PC-3 (cell line): ENCODE results near the gene DHRS2. TPM values are rescaled to one million over a fixed set of nuclear protein-coding genes. Genes with fewer than 3 reads are reported as not detected.
"Not testable (repeated sequence)": the region's sequence is repeated elsewhere in the genome, so short reads cannot be mapped to it uniquely, and the experiment has no call there.

Experiments
- ATAC-seq: fragments of 200-7000 bp; cut with Tn5 transposase; 2 replicates; pipeline ENCODE4 v1.9.1; 2020; ENCODE audit warnings: mild to moderate bottlenecking, moderate library complexity
- BruUV-seq: library from RNA; stranded (reverse); fragments of 400-500 nt; replicated peaks from 2 replicates; lab custom pipeline; 2021; lab: Mats Ljungman, UMichigan
- CTCF ChIA-PET: fragments of 300-600 bp; sonication (Branson Sonifier 250); formaldehyde crosslinking; loops from one replicate; lab custom pipeline; 2022; ENCODE audit warnings: antibody characterized with exemption; lab: Charles Lee
- POLR2A ChIA-PET: fragments of 300-600 bp; sonication (Branson Sonifier 250); formaldehyde crosslinking; loops from one replicate; lab custom pipeline; 2022; ENCODE audit warnings: antibody characterized with exemption; ENCODE audit not compliant: unreplicated experiment; lab: Charles Lee
- DNase-seq: peaks from one replicate; pipeline ENCODE4 v3.0.0-alpha.2; 2015
- H2AFZ ChIP-seq: fragments of 300-600 bp; sonication (generic); 2 replicates; pipeline ENCODE4 v1.6.0; 2016; ENCODE audit warnings: antibody characterized with exemption, low read length
- H3F3A ChIP-seq: fragments of 300-600 bp; sonication (generic); one replicate; pipeline ENCODE4 v1.6.0; 2017; ENCODE audit warnings: antibody characterized with exemption, low read length, control low read depth, mild to moderate bottlenecking; ENCODE audit not compliant: unreplicated experiment
- H3K27ac ChIP-seq: fragments of 300-600 bp; sonication (generic); 2 replicates; pipeline ENCODE4 v1.5.1; 2016; ENCODE audit warnings: mild to moderate bottlenecking, low read length
- H3K27me3 ChIP-seq: fragments of 300-600 bp; sonication (generic); 2 replicates; pipeline ENCODE4 v1.6.1; 2016; ENCODE audit warnings: low read length, mixed read lengths
- H3K36me3 ChIP-seq: fragments of 300-600 bp; sonication (generic); 2 replicates; pipeline ENCODE4 v1.6.1; 2016; ENCODE audit warnings: low read depth, mixed run types, low read length, mixed read lengths
- H3K4me1 ChIP-seq: fragments of 300-600 bp; sonication (generic); 2 replicates; pipeline ENCODE4 v1.5.1; 2016; ENCODE audit warnings: low read length; ENCODE audit not compliant: insufficient read depth
- H3K4me2 ChIP-seq: fragments of 300-600 bp; sonication (generic); 2 replicates; pipeline ENCODE4 v1.6.0; 2016; ENCODE audit warnings: low read length
- H3K4me3 ChIP-seq: fragments of 300-600 bp; sonication (generic); 2 replicates; pipeline ENCODE4 v1.5.1; 2016; ENCODE audit warnings: mild to moderate bottlenecking, low read length, mixed read lengths
- H3K79me2 ChIP-seq: fragments of 300-600 bp; sonication (generic); 2 replicates; pipeline ENCODE4 v1.6.1; 2017; ENCODE audit warnings: low read length, mixed read lengths
- H3K9ac ChIP-seq: fragments of 300-600 bp; sonication (generic); 2 replicates; pipeline ENCODE4 v1.6.0; 2016; ENCODE audit warnings: mild to moderate bottlenecking, low read length
- H3K9me2 ChIP-seq: fragments of 300-600 bp; sonication (generic); replicated peaks from 2 replicates; pipeline ENCODE4 v1.6.1; 2016; ENCODE audit warnings: mixed run types, low read length, mixed read lengths
- H3K9me3 ChIP-seq: fragments of 300-600 bp; sonication (generic); 2 replicates; pipeline ENCODE4 v1.6.1; 2016; ENCODE audit warnings: low read length, mixed read lengths
- H4K20me1 ChIP-seq: fragments of 300-600 bp; sonication (generic); 2 replicates; pipeline ENCODE4 v1.6.1; 2016; ENCODE audit warnings: low read length, mixed read lengths
- EZH2 ChIP-seq: fragments of 300-600 bp; sonication (generic); IDR thresholded peaks from one replicate; pipeline ENCODE4 v1.6.1; 2017; ENCODE audit warnings: antibody characterized with exemption, mild to moderate bottlenecking, low read length; ENCODE audit not compliant: unreplicated experiment
- EZH2phosphoT487 ChIP-seq: fragments of 300-600 bp; sonication (generic); IDR thresholded peaks from 2 replicates; pipeline ENCODE4 v1.6.1; 2018; ENCODE audit warnings: mild to moderate bottlenecking, antibody characterized with exemption, low read length, borderline replicate concordance
- intact Hi-C: fragments of 100-400 bp; cut with micrococcal nuclease; formaldehyde crosslinking; loops from 2 replicates; pipeline ENCODE4 v1.9.0; 2023
- total RNA-seq: library from RNA; depleted of rRNA; stranded (reverse); fragments of >200 nt; gene quantifications from 2 replicates; pipeline ENCODE4 v1.2.3, GENCODE V29; 2014
- TF ChIP-seq, protein P1 (sequence below): fragments of 300-600 bp; sonication (generic); conservative IDR thresholded peaks from 2 replicates; pipeline ENCODE4 v1.5.1; 2017; ENCODE audit warnings: antibody characterized with exemption, low read depth, mild to moderate bottlenecking, low read length

The DHRS2 gene
- total RNA-seq, 1 experiment from 2014 or later = 40.9 TPM

- peak overlapping the region; percentile 49; the same call in 1 of the 2 replicates for H2AFZ ChIP-seq
- intact Hi-C loops = loop anchor here (1.0 kb wide), 1 partner anchor 278 kb away; no protein-coding TSS in a partner anchor
Measured at GRCh38 chr14:23632461-23633159, 3.6 kb upstream of the DHRS2 start.

DNA sequence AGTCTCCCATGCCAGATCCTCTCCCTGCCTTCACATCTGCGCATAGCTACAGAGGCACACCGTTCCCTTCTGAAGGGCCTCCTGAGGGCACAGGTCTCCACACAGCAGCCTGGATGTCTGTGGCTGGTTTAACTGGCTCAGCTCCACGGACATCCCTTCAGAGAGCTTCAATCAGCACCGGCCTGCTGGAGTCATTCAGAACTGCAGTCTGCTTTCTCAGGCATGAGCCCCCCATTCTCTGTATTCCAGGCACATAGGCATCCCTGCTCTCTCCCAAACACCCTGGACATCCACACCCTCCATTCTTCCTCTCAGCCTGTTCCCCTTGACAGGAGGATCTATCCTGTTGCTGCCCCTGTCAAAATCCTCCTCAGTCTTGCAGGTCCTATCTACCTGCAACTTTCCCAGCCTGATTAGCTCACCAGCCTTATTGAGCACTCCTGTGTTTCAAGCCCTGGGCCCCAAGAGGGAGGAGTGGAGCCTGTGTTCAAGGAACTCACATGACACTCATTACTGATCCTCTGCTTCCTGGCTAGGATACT, 2.9 kb upstream of the DHRS2 start:
- ChIA-PET CTCF (interaction anchor here (1.1 kb wide), 1 partner anchor 277 kb away, joined by 3 read pairs; no protein-coding TSS in a partner anchor), POLR2A (no interaction called here)
- no TSS peak for BruUV-seq
- Histone ChIP-seq H3K4me1 (no peaks in the 10 kb centered on the region), H3K4me2 (no peak overlapping the region), H3K27me3 (no peaks in the 10 kb centered on the region), H3K36me3 (no peaks in the 10 kb centered on the region; the same call in 1 of the 2 replicates), H3K9me2 (no peaks in the 10 kb centered on the region), H3K27ac (no peak overlapping the region), H3K79me2 (no peaks in the 10 kb centered on the region), H3F3A (no peaks in the 10 kb centered on the region), H3K9me3 (no peaks in the 10 kb centered on the region), H3K4me3 (no peak overlapping the region), H3K9ac (no peak overlapping the region), H4K20me1 (no peaks in the 10 kb centered on the region), H2AFZ (no peak overlapping the region)
- intact Hi-C loops = no loop called here
- no peak for TF ChIP-seq EZH2phosphoT487
- DNase-seq = no peak
- ATAC-seq = peak; percentile 29; the same call in 1 of the 2 replicates

More at GRCh38 chr14:23632461-23633159, 3.6 kb upstream of the DHRS2 start:
- H3K27ac ChIP-seq = no peak overlapping the region
- no peaks in the 10 kb centered on the region for H3F3A ChIP-seq
- no peaks in the 10 kb centered on the region for H3K27me3 ChIP-seq
- ChIA-PET CTCF (interaction anchor here (1.1 to 1.2 kb wide), 3 partner anchors 44 to 278 kb away, joined by 3 to 11 read pairs (median 10); no protein-coding TSS in a partner anchor), POLR2A (interaction anchor here (0.6 kb wide), 1 partner anchor 278 kb away, joined by 3 read pairs; no protein-coding TSS in a partner anchor)
- H3K4me1 ChIP-seq = no peaks in the 10 kb centered on the region
- no TSS peak for BruUV-seq
- no peaks in the 10 kb centered on the region for H3K79me2 ChIP-seq
- H3K9me3 ChIP-seq = no peaks in the 10 kb centered on the region
- DNase-seq (no peak), ATAC-seq (no peak)
- H3K4me3 ChIP-seq = no peak overlapping the region
- H3K36me3 ChIP-seq = no peaks in the 10 kb centered on the region; the same call in 1 of the 2 replicates
- no peak overlapping the region for H3K4me2 ChIP-seq
- H3K9me2 ChIP-seq = no peaks in the 10 kb centered on the region
- no peak for TF ChIP-seq EZH2
- TF ChIP-seq, protein P1, sequence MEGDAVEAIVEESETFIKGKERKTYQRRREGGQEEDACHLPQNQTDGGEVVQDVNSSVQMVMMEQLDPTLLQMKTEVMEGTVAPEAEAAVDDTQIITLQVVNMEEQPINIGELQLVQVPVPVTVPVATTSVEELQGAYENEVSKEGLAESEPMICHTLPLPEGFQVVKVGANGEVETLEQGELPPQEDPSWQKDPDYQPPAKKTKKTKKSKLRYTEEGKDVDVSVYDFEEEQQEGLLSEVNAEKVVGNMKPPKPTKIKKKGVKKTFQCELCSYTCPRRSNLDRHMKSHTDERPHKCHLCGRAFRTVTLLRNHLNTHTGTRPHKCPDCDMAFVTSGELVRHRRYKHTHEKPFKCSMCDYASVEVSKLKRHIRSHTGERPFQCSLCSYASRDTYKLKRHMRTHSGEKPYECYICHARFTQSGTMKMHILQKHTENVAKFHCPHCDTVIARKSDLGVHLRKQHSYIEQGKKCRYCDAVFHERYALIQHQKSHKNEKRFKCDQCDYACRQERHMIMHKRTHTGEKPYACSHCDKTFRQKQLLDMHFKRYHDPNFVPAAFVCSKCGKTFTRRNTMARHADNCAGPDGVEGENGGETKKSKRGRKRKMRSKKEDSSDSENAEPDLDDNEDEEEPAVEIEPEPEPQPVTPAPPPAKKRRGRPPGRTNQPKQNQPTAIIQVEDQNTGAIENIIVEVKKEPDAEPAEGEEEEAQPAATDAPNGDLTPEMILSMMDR = no peak
- no peak for TF ChIP-seq EZH2phosphoT487
- H3K9ac ChIP-seq = no peak overlapping the region
- no peaks in the 10 kb centered on the region for H4K20me1 ChIP-seq

DNA sequence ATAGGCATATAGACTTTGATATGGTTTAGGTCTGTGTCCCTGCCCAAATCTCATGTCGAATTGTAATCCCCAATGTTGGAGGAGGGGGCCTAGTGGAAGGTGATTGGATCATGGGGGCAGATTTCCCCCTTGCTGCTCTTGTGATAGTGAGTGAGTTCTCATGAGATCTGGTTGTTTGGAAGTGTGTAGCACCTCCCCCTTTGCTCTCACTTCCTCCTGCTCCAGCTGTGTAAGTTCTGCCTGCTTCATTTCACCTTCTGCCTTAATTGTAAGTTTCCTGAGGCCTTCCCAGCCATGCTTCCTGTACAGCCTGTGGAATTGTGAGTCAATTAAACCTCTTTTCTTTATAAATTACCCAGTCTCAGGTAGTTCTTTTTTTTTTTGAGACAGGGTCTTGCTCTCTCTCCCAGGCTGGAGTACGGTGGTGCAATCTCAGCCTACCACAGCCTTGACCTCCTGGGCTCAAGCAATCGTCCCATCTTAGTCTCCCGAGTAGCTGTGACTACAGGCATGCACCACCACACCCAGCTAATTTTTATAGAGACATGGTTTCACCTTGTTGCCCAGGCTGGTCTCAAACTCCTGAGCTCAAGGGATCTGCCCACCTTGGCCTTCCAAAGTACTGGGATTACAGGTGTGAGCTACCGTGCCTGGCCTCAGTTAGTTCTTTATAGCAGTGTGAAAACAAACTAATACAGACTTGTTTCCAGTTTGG, 1.3 kb upstream of the DHRS2 start:
- H3F3A ChIP-seq, H3K4me1 ChIP-seq, H3K36me3 ChIP-seq, H3K79me2 ChIP-seq, H2AFZ ChIP-seq, H3K4me2 ChIP-seq, H3K9me2 ChIP-seq, H3K27me3 ChIP-seq, H4K20me1 ChIP-seq, H3K4me3 ChIP-seq, BruUV-seq, H3K9ac ChIP-seq, H3K9me3 ChIP-seq, H3K27ac ChIP-seq, intact Hi-C loops, CTCF ChIA-PET, ATAC-seq, DNase-seq, POLR2A ChIA-PET: not testable (repeated sequence)

- H3K9ac ChIP-seq, H3F3A ChIP-seq, H3K79me2 ChIP-seq, H3K27ac ChIP-seq, H3K27me3 ChIP-seq, H4K20me1 ChIP-seq, POLR2A ChIA-PET, intact Hi-C loops, H3K36me3 ChIP-seq, BruUV-seq, DNase-seq, H3K4me3 ChIP-seq, H3K9me2 ChIP-seq, H3K9me3 ChIP-seq, H3K4me2 ChIP-seq, ATAC-seq, CTCF ChIA-PET, H2AFZ ChIP-seq: not testable (repeated sequence)
- H3K4me1 ChIP-seq = 0 out of 2 replicates have a peak, but pooled peaks cover 13% of the 10 kb centered on the region
Measured at GRCh38 chr14:23637312-23637654, 1.1 kb downstream of the DHRS2 start.

- H3K27me3 ChIP-seq, ATAC-seq, H3K9me3 ChIP-seq, H3K36me3 ChIP-seq, H3K4me2 ChIP-seq, H3K79me2 ChIP-seq, H2AFZ ChIP-seq, DNase-seq, H3K9ac ChIP-seq, H3F3A ChIP-seq, H4K20me1 ChIP-seq, CTCF ChIA-PET, POLR2A ChIA-PET, H3K4me3 ChIP-seq, H3K27ac ChIP-seq, H3K9me2 ChIP-seq, intact Hi-C loops, BruUV-seq: not testable (repeated sequence)
- H3K4me1 ChIP-seq = 0 out of 2 replicates have a peak, but pooled peaks cover 13% of the 10 kb centered on the region
Measured at GRCh38 chr14:23637655-23638413, 1.7 kb downstream of the DHRS2 start.
